K562 (cell line): ENCODE data around the gene ARHGAP33. TPM values are rescaled to one million over a fixed set of nuclear protein-coding genes. Genes with fewer than 3 reads are reported as not detected.

Source experiments
- ATAC-seq: fragments of 200-7000 bp; cut with Tn5 transposase; 3 replicates; pipeline ENCODE4 v1.9.1; 2020; ENCODE audit warnings: moderate library complexity
- BruUV-seq: library from RNA; stranded (reverse); fragments of 400-500 nt; replicated peaks from 2 replicates; lab custom pipeline; 2021; lab: Mats Ljungman, UMichigan
- CTCF ChIA-PET: fragments of 300-600 bp; formaldehyde crosslinking; extraction: SDS; loops from one replicate; lab custom pipeline; 2021; ENCODE audit warnings: low intra/inter-chr PET ratio; lab: Yijun Ruan, JAX
- POLR2A ChIA-PET: fragments of 300-600, 350-650 bp; sonication (Branson Sonifier 250); formaldehyde crosslinking; extraction: SDS; loops from one replicate; lab custom pipeline; 2021; ENCODE audit warnings: antibody characterized with exemption, inconsistent platforms; lab: Yijun Ruan, JAX
- DNase-seq, 4 experiments: peaks; one replicate each; pipeline versions ENCODE4 v3.0.0 to v3.0.0-alpha.2; 2011 to 2018; ENCODE audit warnings: low spot score in 3 of 4, mixed read lengths in 3 of 4; ENCODE audit errors: extremely low read depth in 1 of 4
- FAIRE-seq: peaks from 2 replicates; lab custom pipeline; 2011; peaks lifted over from hg19 to GRCh38; lab: Jason Lieb, UNC
- H2AFZ ChIP-seq: 2 replicates; pipeline ENCODE4 v1.6.0; 2011; ENCODE audit warnings: low read depth, low read length, control low read depth, inconsistent platforms
- H3K27ac ChIP-seq: fragments of 200-600 bp; 3 replicates; pipeline ENCODE4 v1.8.0; 2011; ENCODE audit warnings: low read depth, mild to moderate bottlenecking, control low read depth, inconsistent platforms, low read length, moderate library complexity, mixed read lengths; ENCODE audit errors: extremely low read depth
- H3K27me3 ChIP-seq, 2 experiments: fragments of 300-600 bp in 1 of 2; 2 replicates in 1 of 2; 3 replicates in 1 of 2; pipeline versions ENCODE4 v1.6.0 to v1.8.0; 2011; ENCODE audit warnings: inconsistent platforms in 2 of 2, low read length in 2 of 2, mild to moderate bottlenecking in 1 of 2, mixed read lengths in 1 of 2, moderate library complexity in 1 of 2; ENCODE audit not compliant: control insufficient read depth in 2 of 2, insufficient read depth in 2 of 2
- H3K36me3 ChIP-seq: fragments of 300-600 bp; 3 replicates; pipeline ENCODE4 v1.8.0; 2011; ENCODE audit warnings: mild to moderate bottlenecking, low read length, inconsistent platforms; ENCODE audit not compliant: control insufficient read depth, insufficient read depth
- H3K4me1 ChIP-seq, 2 experiments: fragments of 200-600 bp in 1 of 2; replicated peaks in 1 of 2; 2 replicates in 1 of 2; 3 replicates in 1 of 2; pipeline versions ENCODE4 v1.5.1 to v1.8.0; 2011; ENCODE audit warnings: inconsistent platforms in 2 of 2, low read length in 2 of 2, mild to moderate bottlenecking in 1 of 2, mixed read lengths in 1 of 2, moderate library complexity in 1 of 2; ENCODE audit not compliant: control insufficient read depth in 2 of 2, insufficient read depth in 2 of 2
- H3K4me2 ChIP-seq: 2 replicates; pipeline ENCODE4 v1.6.1; 2011; ENCODE audit warnings: low read length, control low read depth, inconsistent platforms, mixed read lengths; ENCODE audit not compliant: insufficient read depth
- H3K4me3 ChIP-seq: fragments of 200-600 bp; sonication (generic), shearing (Covaris generic); 2 replicates; pipeline ENCODE4 v1.5.1; 2016; ENCODE audit warnings: control low read depth, inconsistent platforms
- H3K79me2 ChIP-seq: fragments of 200-600 bp; 3 replicates; pipeline ENCODE4 v1.8.0; 2011; ENCODE audit warnings: low read length, inconsistent platforms; ENCODE audit not compliant: control insufficient read depth, insufficient read depth
- H3K9ac ChIP-seq, 2 experiments: 2 replicates each; pipeline versions ENCODE4 v1.6.0 to v1.6.1; 2011; ENCODE audit warnings: low read depth in 2 of 2, low read length in 2 of 2, control low read depth in 1 of 2, inconsistent platforms in 1 of 2, mild to moderate bottlenecking in 1 of 2, mixed read lengths in 1 of 2; ENCODE audit not compliant: insufficient read depth in 1 of 2
- H3K9me1 ChIP-seq: one replicate; pipeline ENCODE4 v1.6.0; 2011; ENCODE audit warnings: inconsistent platforms, mild to moderate bottlenecking, low read length, moderate library complexity; ENCODE audit not compliant: control insufficient read depth, insufficient read depth
- H3K9me3 ChIP-seq: replicated peaks from 2 replicates; pipeline ENCODE4 v1.5.1; 2011; ENCODE audit warnings: low read depth, low read length, inconsistent platforms; ENCODE audit not compliant: control insufficient read depth, insufficient read depth
- H4K20me1 ChIP-seq: replicated peaks from 2 replicates; pipeline ENCODE4 v1.6.1; 2011; ENCODE audit warnings: low read length, inconsistent platforms, mixed read lengths; ENCODE audit not compliant: control insufficient read depth, insufficient read depth
- TFE3 ChIP-seq: fragments of 450-650 bp; formaldehyde crosslinking; IDR thresholded peaks from 2 replicates; pipeline ENCODE4 v1.4.0; 2020; ENCODE audit warnings: mild to moderate bottlenecking, mixed read lengths
- ZFP1 ChIP-seq: fragments of 450-650 bp; formaldehyde crosslinking; IDR thresholded peaks from 2 replicates; pipeline ENCODE4 v1.4.0; 2020; ENCODE audit warnings: mild to moderate bottlenecking, mixed read lengths
- ZFX ChIP-seq: sonication (generic); formaldehyde crosslinking; IDR thresholded peaks from 2 replicates; pipeline ENCODE4 v1.8.0; 2022; ENCODE audit warnings: mild to moderate bottlenecking, missing genetic modification reagents, moderate library complexity
- ZNF384 ChIP-seq: IDR thresholded peaks from 2 replicates; pipeline ENCODE4 v1.6.1; 2012; ENCODE audit warnings: low read depth, low read length, improper control_type of control experiment
- WGBS: fragments of 100-300 bp; shearing (Covaris generic); methylation state at CpG from one replicate; pipeline ENCODE4 v1.1.6; 2016; ENCODE audit warnings: low coverage, mixed read lengths; ENCODE audit not compliant: insufficient coverage; ENCODE audit errors: missing lambda C conversion rate; 5-methylcytosine and 5-hydroxymethylcytosine counted together
- in situ Hi-C: fragments of 300-500 bp; cut with MboI; formaldehyde crosslinking; loops from 4 replicates; pipeline ENCODE4 v1.15.0; 2018; ENCODE audit warnings: inconsistent platforms, mixed read lengths
- intact Hi-C: fragments of 100-400 bp; cut with micrococcal nuclease; formaldehyde crosslinking; loops from 2 replicates; pipeline ENCODE4 v1.14.2; 2022
- polyA plus RNA-seq, 8 experiments: library from polyadenylated mRNA; depleted of rRNA in 4 of 8; stranded (reverse) in 5 of 8; unstranded in 3 of 8; fragments of >200 nt; fragmentation: Nextera tagmentation in 2 of 8; fragmentation: Illumina TruSeq in 1 of 8; extraction: Ambion mirVana in 2 of 8; extraction: Trizol in 1 of 8; gene quantifications; 2 replicates each; pipeline versions ENCODE4 v1.2.1 to v1.2.3, GENCODE V29; 2011 to 2014; ENCODE audit warnings: inconsistent platforms in 1 of 8, missing spikeins in 1 of 8
- total RNA-seq, 7 experiments: library from RNA; depleted of rRNA in 6 of 7; stranded (reverse); fragments of >200 nt in 6 of 7; fragmentation: Illumina TruSeq in 2 of 7; extraction: Trizol in 2 of 7; gene quantifications; 2 replicates each; pipeline versions ENCODE4 v1.2.1 to v1.2.3, GENCODE V29; 2011 to 2021; ENCODE audit warnings: low replicate concordance in 1 of 7

The ARHGAP33 gene
- total and polyA plus RNA-seq, 9 of the 15 experiments (the other 6 are each of a cell fraction or from before 2014, with no cell fraction given): 0.06 to 26.6 (median 1.6) TPM; not detected in 1

DNA sequence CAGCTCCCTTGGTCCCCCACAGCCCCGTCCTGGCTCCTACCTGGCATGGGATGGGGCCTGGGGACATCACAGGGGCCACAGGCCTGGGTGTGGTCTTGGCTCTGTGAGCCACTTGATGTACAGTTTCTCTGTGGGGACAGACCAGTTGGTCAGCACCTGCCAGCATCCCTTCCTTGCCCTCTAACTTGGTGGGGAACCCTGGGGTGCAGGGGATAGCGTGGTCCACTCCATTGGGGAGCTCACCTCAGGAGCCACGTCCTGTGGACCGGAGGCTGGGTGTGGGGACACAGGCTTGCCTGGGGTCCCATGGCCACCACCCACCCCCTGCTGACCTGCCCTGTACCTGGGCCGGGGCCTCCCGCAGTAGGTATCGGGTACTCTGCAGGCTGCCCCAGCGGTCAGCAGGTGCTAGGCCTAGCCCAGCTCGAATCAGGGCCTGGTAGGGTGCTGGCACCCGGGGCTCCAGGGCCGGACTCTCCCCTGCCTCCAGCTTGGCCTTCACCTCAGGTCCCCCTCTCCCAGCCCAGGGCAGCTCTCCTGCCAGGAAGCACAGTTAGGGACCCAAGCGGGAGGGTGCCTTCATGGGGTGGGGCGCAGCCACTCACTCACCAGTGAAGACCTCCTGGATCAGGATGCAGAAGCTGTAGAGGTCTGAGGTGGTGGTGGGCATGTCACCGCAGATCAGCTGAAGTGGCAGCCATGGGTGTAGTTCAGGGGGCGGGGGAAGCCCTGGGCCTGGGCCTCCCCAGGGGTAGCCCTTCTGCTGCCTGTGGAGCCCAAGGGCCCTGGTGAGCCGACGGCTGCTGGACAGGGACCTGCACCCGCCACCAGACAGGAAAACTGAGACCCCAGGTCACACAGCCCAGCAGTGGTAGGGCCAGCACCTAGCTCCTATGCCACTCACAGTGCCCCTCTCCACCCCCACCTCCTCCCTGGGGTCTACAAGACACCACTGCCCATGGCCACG is 14.9 kb downstream of the ARHGAP33 start:
- Histone ChIP-seq H3K4me1 (peaks cover 0 to 53% of the 10 kb centered on the region in 2 experiments; a peak in 3 of 5 replicates), H3K79me2 (no peaks in the 10 kb centered on the region), H3K36me3 (no peaks in the 10 kb centered on the region), H3K4me3 (no peak overlapping the region), H3K9me1 (no peaks in the 10 kb centered on the region), H3K27me3 (no peaks in the 10 kb centered on the region; a peak in 1 of 5 replicates), H3K9me3 (no peaks in the 10 kb centered on the region), H2AFZ (no peak overlapping the region), H3K4me2 (no peak overlapping the region), H3K9ac (peak overlapping the region in 1 of 2 experiments; percentile 48; a peak in 1 of 4 replicates), H3K27ac (no peak overlapping the region), H4K20me1 (no peaks in the 10 kb centered on the region)
- POLR2A ChIA-PET: interaction anchor here (0.5 to 0.6 kb wide), 2 partner anchors 14 to 208 kb away, joined by 3 read pairs; no protein-coding TSS in a partner anchor
- FAIRE-seq (no peak), DNase-seq (no peak), ATAC-seq (no peak)
- 39% methylated on average over 12 of the region's 19 CpGs for whole genome bisulfite sequencing
- BruUV-seq: no TSS peak
- CTCF ChIA-PET: no interaction called here
- in situ Hi-C loops (no loop called here), intact Hi-C loops (no loop called here)
- no peak for TF ChIP-seq TFE3 (CRISPR knock-in tag)
- no peak for TF ChIP-seq ZNF384
- TF ChIP-seq ZFX (CRISPR knock-in tag): 0 out of 2 replicates have a peak, but pooled peaks have one; percentile 22
- no peak for TF ChIP-seq ZFP1 (CRISPR knock-in tag)
